C4-2B (cell line): ENCODE data around the gene TCERG1L.

Experiments
- ZFX ChIP-seq: fragments of 450-650 bp; IDR thresholded peaks from 2 replicates; pipeline ENCODE4 v1.6.1; 2017
- TF ChIP-seq, protein P1 (sequence below): fragments of 450-650 bp; conservative IDR thresholded peaks from 2 replicates; pipeline ENCODE4 v1.5.1; 2017; ENCODE audit warnings: mild to moderate bottlenecking

DNA sequence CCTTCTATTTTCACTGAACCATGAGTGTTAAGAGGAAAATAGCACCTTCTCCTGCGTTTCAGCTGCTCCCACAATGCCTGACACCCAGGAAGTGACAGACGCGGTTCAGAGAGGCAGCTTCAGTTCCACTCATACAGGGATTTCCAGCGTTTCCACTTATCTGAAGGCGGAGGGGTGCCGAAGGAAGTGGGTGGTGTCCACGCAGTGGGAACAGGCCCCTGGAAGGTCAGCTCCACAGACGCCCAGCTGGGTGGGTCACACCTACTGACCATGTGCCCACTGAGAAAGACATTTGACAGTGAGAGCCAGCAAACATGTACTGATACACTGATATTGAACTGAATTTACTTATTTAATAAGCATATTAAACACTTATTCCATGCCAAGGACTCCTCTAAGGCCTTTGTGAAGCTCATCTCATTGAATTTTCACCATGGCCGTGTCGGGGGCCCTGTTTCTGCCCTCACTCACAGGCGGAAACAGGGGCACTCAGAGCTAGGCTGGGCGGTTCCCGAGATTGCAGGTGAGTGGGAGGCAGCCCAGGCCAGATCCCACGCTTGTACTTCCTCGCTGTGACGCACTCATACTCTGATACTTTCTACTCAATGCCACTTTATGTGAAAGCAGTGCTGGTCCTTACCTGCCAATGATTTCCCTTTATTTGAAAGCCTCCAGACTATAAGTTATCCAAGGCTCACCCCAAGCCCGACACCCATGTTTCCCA lies 96.8 kb downstream of the TCERG1L start:
- TF ChIP-seq, protein P1, sequence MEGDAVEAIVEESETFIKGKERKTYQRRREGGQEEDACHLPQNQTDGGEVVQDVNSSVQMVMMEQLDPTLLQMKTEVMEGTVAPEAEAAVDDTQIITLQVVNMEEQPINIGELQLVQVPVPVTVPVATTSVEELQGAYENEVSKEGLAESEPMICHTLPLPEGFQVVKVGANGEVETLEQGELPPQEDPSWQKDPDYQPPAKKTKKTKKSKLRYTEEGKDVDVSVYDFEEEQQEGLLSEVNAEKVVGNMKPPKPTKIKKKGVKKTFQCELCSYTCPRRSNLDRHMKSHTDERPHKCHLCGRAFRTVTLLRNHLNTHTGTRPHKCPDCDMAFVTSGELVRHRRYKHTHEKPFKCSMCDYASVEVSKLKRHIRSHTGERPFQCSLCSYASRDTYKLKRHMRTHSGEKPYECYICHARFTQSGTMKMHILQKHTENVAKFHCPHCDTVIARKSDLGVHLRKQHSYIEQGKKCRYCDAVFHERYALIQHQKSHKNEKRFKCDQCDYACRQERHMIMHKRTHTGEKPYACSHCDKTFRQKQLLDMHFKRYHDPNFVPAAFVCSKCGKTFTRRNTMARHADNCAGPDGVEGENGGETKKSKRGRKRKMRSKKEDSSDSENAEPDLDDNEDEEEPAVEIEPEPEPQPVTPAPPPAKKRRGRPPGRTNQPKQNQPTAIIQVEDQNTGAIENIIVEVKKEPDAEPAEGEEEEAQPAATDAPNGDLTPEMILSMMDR: no peak
- no peak for TF ChIP-seq ZFX
